ENCODE results near the gene FAM3B. TPM values are rescaled to one million over a fixed set of nuclear protein-coding genes. Genes with fewer than 3 reads are reported as not detected.
"Not testable (repeated sequence)": the region's sequence is repeated elsewhere in the genome, so short reads cannot be mapped to it uniquely, and the experiment has no call there.

Gene FAM3B
- total and polyA plus RNA-seq, 2 of the 4 experiments (the other 2 are of a cell fraction), result not detected

DNA sequence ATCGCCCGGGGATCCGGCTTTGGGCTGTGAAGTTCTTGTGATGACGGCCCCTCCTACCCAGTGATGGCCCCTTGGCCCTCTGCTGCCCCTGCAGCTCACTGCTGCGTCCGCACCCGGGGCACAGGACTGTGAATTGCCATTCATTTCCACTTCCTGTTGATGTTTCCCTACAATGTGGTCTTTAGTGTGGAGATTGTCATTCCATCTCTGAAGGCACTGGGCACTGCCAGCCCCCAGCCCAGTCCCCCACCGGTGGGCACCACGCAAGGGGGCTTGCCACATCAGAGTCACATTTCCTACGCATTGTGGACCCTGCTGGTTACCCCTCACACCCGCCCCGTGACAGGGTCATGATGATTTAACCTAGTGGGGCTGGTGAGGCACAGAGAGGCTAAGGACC, 42.7 kb downstream of the FAM3B start:
- Histone ChIP-seq H3K27ac (ENCODE audit: insufficient read depth, low read length) (no peak overlapping the region), H3K27me3 (ENCODE audit: control insufficient read depth, insufficient read depth, low read length) (peaks cover 5% of the 10 kb centered on the region), H3K36me3 (ENCODE audit: control insufficient read depth, insufficient read depth, low read length) (no peaks in the 10 kb centered on the region), H2BK20ac (ENCODE audit: low read depth, low read length) (no peak overlapping the region), H2AK5ac (ENCODE audit: low read depth, low read length) (no peak overlapping the region), H4K91ac (ENCODE audit: insufficient read depth, low read depth, low read length) (no peak overlapping the region), H2BK120ac (ENCODE audit: low read depth, low read length) (no peak overlapping the region), H3K79me1 (ENCODE audit: low read depth in 1 of 2, low read length in 2 of 2) (no peaks in the 10 kb centered on the region), H4K20me1 (ENCODE audit: insufficient read depth, low read length) (no peaks in the 10 kb centered on the region), H4K5ac (ENCODE audit: low read depth, low read length) (no peak overlapping the region), H3K14ac (replicated peaks; ENCODE audit: low read depth, low read length) (no peak overlapping the region), H2BK15ac (ENCODE audit: low read depth, low read length) (no peak overlapping the region), H2AFZ (replicated peaks; ENCODE audit: low read length, poor library complexity) (no peak overlapping the region), H3K9ac (ENCODE audit: low read depth, low read length) (no peak overlapping the region), H3K4me3 (ENCODE audit: insufficient read depth, low read depth, low read length) (no peak overlapping the region), H3K18ac (ENCODE audit: low read depth, low read length) (no peak overlapping the region), H3K9me3 (ENCODE audit: control insufficient read depth, insufficient read depth, low read length) (no peaks in the 10 kb centered on the region), H3K23ac (ENCODE audit: low read depth, low read length) (no peak overlapping the region), H3K56ac (ENCODE audit: extremely low read depth, insufficient read depth, low read length) (no peak overlapping the region), H3K4ac (ENCODE audit: low read depth, low read length) (no peak overlapping the region), H3K9me1 (ENCODE audit: insufficient read depth, low read length) (no peaks in the 10 kb centered on the region; the same call in 1 of the 2 replicates), H4K8ac (ENCODE audit: low read depth in 2 of 2, low read length in 2 of 2) (no peak overlapping the region), H2AK9ac (replicated peaks; ENCODE audit: low read depth, low read length, poor library complexity) (no peak overlapping the region), H2BK5ac (ENCODE audit: low read depth, low read length, poor library complexity, severe bottlenecking) (no peak overlapping the region), H3K4me2 (ENCODE audit: low read depth, low read length) (no peak overlapping the region), H3K4me1 (ENCODE audit: control insufficient read depth, insufficient read depth, low read length) (peaks cover 4% of the 10 kb centered on the region; the same call in 1 of the 2 replicates)
- DNase-seq (no peak), ATAC-seq (ENCODE audit: low read depth) (no peak)
- BruUV-seq (replicated peaks), result no TSS peak
- 84% methylated on average over 5 of the region's 12 CpGs; no CpG with 5 or more reads in 1 of the 2 experiments for WGBS, 2 experiments (ENCODE audit: extremely low coverage in 2 of 2, insufficient read length in 1 of 2)
- intact Hi-C loops (cut with micrococcal nuclease), result no loop called here
- in situ Hi-C loops (cut with MboI; ENCODE audit: low sequenced_read_pairs), result no loop called here
- dilution Hi-C loops (cut with HindIII; ENCODE audit: low sequenced_read_pairs, unreplicated experiment), result no loop called here
- ChIA-PET POLR2A (ENCODE audit: unreplicated experiment) (no interaction called here), CTCF (no interaction called here)
- TF ChIP-seq, protein P1, sequence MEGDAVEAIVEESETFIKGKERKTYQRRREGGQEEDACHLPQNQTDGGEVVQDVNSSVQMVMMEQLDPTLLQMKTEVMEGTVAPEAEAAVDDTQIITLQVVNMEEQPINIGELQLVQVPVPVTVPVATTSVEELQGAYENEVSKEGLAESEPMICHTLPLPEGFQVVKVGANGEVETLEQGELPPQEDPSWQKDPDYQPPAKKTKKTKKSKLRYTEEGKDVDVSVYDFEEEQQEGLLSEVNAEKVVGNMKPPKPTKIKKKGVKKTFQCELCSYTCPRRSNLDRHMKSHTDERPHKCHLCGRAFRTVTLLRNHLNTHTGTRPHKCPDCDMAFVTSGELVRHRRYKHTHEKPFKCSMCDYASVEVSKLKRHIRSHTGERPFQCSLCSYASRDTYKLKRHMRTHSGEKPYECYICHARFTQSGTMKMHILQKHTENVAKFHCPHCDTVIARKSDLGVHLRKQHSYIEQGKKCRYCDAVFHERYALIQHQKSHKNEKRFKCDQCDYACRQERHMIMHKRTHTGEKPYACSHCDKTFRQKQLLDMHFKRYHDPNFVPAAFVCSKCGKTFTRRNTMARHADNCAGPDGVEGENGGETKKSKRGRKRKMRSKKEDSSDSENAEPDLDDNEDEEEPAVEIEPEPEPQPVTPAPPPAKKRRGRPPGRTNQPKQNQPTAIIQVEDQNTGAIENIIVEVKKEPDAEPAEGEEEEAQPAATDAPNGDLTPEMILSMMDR (conservative IDR thresholded peaks at IDR 0.05; ENCODE audit: low read depth, low read length), result no peak
- TF ChIP-seq NFE2L2 (IDR thresholded peaks at IDR 0.05; ENCODE audit: low read depth, low read length) (no peak), MAFK (IDR thresholded peaks at IDR 0.05; ENCODE audit: low read depth, low read length) (no peak), RCOR1 (IDR thresholded peaks at IDR 0.05; ENCODE audit: insufficient replicate concordance, low read length) (no peak), SMC3 (IDR thresholded peaks at IDR 0.05; ENCODE audit: low read depth, low read length) (no peak), MAZ (IDR thresholded peaks at IDR 0.05; ENCODE audit: borderline replicate concordance, low read depth, low read length) (no peak), CHD1 (IDR thresholded peaks at IDR 0.05; ENCODE audit: low read depth, low read length) (no peak), CEBPB (IDR thresholded peaks at IDR 0.05; ENCODE audit: low read depth, low read length) (no peak), POLR2A (IDR thresholded peaks at IDR 0.05; ENCODE audit: low read depth, low read length) (no peak), RFX5 (IDR thresholded peaks at IDR 0.05; ENCODE audit: low read depth, low read length) (no peak)

DNA sequence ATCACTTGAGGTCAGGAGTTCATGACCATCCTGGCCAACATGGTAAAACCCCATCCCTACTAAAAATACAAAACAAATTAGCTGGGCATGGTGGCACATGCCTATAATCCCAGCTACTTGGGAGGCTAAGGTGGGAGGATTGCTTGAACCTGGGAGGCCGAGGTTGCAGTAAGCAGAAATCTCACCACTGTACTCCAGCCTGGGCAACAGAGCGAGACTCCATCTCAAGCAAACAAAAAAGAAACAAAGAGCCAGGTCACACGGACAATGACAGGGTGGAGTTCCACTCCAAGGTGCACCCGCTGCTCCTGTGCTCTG, 43.1 kb downstream of the FAM3B start:
- BruUV-seq (replicated peaks), result not testable (repeated sequence)

More for the DNA sequence above, 43.1 kb downstream of the FAM3B start:
- H3K4me2 ChIP-seq (ENCODE audit: low read depth, low read length); H4K91ac ChIP-seq (ENCODE audit: insufficient read depth, low read depth, low read length); H2BK15ac ChIP-seq (ENCODE audit: low read depth, low read length); H2BK120ac ChIP-seq (ENCODE audit: low read depth, low read length); CTCF ChIA-PET; H3K4me3 ChIP-seq (ENCODE audit: insufficient read depth, low read depth, low read length); H3K9me3 ChIP-seq (ENCODE audit: control insufficient read depth, insufficient read depth, low read length); H2BK5ac ChIP-seq (ENCODE audit: low read depth, low read length, poor library complexity, severe bottlenecking); H3K23ac ChIP-seq (ENCODE audit: low read depth, low read length); ATAC-seq (ENCODE audit: low read depth); DNase-seq; dilution Hi-C loops (cut with HindIII; ENCODE audit: low sequenced_read_pairs, unreplicated experiment); H3K36me3 ChIP-seq (ENCODE audit: control insufficient read depth, insufficient read depth, low read length); H4K5ac ChIP-seq (ENCODE audit: low read depth, low read length); H3K79me1 ChIP-seq (ENCODE audit: low read depth in 1 of 2, low read length in 2 of 2); H2BK20ac ChIP-seq (ENCODE audit: low read depth, low read length); H3K56ac ChIP-seq (ENCODE audit: extremely low read depth, insufficient read depth, low read length); POLR2A ChIA-PET (ENCODE audit: unreplicated experiment); H3K9me1 ChIP-seq (ENCODE audit: insufficient read depth, low read length); H2AK9ac ChIP-seq (replicated peaks; ENCODE audit: low read depth, low read length, poor library complexity); H2AK5ac ChIP-seq (ENCODE audit: low read depth, low read length); H3K9ac ChIP-seq (ENCODE audit: low read depth, low read length); H3K14ac ChIP-seq (replicated peaks; ENCODE audit: low read depth, low read length); H3K27ac ChIP-seq (ENCODE audit: insufficient read depth, low read length); H3K4ac ChIP-seq (ENCODE audit: low read depth, low read length); H2AFZ ChIP-seq (replicated peaks; ENCODE audit: low read length, poor library complexity); H3K27me3 ChIP-seq (ENCODE audit: control insufficient read depth, insufficient read depth, low read length); H3K18ac ChIP-seq (ENCODE audit: low read depth, low read length); H3K4me1 ChIP-seq (ENCODE audit: control insufficient read depth, insufficient read depth, low read length); H4K20me1 ChIP-seq (ENCODE audit: insufficient read depth, low read length); H4K8ac ChIP-seq (ENCODE audit: low read depth in 2 of 2, low read length in 2 of 2); in situ Hi-C loops (cut with MboI; ENCODE audit: low sequenced_read_pairs): not testable (repeated sequence)
- intact Hi-C loops (cut with micrococcal nuclease), result loop anchor here (5.0 kb wide), 1 partner anchor 63 kb away; no protein-coding TSS in a partner anchor
- no CpG with 5 or more reads among the region's 4 CpGs for WGBS, 2 experiments (ENCODE audit: extremely low coverage in 2 of 2, insufficient read length in 1 of 2)

All from IMR-90 (cell line).